NCI-H146 (cell line): ENCODE data around the gene SORCS2.

ENCODE experiments used
- DNase-seq: peaks from one replicate; lab custom pipeline; 2025; lab: John Stamatoyannopoulos, UW

Gene SORCS2

DNA sequence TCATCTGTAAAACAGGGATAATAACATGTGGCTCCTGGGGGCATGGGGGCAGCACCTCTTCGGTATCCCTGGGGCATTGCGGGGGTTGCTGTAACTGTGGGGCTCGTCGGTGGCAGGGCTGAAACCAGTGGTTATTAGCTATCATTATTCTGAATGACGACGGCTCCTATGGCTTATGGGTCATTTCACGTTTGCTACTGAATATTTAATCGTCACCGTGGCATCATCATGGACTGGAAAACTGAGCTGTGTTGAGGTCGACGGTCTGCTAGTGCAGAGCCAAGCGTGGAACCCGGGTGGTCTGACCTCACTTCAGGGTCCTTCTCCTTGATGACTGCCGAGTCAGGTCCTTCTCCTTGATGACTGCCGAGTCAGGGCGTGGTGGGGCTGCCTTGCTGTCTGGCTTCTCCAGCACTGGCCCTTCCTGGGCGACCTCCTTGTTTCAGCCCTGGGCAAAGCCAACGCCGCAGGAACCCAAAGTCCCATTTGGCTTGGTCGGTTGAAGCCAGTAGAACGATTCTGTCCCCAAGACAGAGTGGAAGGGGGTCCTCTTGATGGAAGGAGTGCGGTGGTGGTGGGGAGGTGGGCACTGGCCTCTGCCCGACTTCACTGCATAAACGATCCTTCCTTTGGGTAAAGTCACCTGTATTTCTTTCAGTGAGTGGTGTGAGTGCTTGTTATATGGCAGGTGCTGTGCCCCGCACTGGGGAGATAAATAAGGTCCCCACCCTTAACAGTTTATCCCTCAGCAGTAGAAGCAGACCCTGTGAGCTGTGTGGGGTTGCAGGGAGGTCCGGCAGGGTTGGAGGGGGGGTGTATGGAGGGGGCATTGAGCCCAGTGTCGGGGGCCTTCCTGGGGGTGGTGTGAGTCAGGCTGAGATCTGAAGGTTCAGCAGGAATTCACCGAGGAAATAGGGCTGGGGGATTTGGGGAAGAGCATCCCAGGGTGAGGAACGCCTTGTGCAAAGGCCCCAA lies 201.6 kb downstream of the SORCS2 start:
- no peak for DNase-seq

- no peak for DNase-seq
These were observed 202.5 kb downstream of the SORCS2 start for GRCh38 chr4:7394681-7395451.

GRCh38 chr4:7395645-7396044 lies 203.3 kb downstream of the SORCS2 start:
- no peak for DNase-seq

- DNase-seq = no peak
These were observed 204.0 kb downstream of the SORCS2 start for GRCh38 chr4:7396186-7396910.

DNA sequence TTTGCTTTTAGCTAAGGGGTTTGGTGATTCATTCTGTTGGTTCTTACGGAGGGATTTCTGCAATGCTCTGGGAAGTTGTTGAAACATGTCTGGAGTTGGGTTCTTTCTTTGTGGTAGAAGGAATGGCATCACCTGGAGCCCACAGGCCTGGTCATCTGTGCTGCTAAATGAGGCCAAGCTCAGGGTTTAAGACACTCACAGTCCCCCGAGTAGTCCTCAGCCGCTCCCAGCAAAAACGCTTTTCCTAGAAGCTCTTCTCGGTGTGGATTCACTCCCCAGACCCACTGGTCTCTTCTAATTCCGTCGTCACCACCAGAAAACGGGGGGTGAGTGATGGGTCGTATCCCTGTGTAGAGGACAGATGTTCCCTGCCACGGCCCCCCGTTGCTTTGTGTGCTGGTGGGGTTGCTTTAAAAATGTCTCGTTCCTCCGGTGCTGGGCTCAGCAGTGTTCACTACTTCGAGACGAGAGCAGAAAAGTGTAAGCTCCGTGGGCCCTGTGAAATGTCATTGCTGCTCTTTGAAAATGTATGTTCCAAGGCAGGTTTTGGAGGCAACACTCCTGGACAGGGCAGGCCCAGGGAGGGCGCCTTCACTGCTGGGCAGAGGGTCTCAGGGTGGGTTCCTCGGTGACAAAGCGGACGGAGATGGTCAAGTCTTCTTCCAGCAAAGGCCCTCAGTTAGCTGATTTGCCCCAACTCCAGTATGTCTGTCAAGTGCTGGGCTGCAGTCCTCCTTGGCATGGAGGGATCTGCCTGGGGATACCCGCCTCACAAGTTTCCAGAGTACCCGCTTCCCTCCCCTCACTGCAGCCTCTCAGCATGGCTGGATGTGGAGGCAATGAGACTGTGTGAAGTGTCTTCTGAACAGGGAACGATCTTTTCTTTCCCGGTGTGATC lies 205.1 kb downstream of the SORCS2 start:
- DNase-seq = no peak

GRCh38 chr4:7398104-7398423 lies 205.7 kb downstream of the SORCS2 start:
- DNase-seq = no peak

- DNase-seq = no peak
These were observed 206.6 kb downstream of the SORCS2 start for GRCh38 chr4:7398788-7399439.

DNA sequence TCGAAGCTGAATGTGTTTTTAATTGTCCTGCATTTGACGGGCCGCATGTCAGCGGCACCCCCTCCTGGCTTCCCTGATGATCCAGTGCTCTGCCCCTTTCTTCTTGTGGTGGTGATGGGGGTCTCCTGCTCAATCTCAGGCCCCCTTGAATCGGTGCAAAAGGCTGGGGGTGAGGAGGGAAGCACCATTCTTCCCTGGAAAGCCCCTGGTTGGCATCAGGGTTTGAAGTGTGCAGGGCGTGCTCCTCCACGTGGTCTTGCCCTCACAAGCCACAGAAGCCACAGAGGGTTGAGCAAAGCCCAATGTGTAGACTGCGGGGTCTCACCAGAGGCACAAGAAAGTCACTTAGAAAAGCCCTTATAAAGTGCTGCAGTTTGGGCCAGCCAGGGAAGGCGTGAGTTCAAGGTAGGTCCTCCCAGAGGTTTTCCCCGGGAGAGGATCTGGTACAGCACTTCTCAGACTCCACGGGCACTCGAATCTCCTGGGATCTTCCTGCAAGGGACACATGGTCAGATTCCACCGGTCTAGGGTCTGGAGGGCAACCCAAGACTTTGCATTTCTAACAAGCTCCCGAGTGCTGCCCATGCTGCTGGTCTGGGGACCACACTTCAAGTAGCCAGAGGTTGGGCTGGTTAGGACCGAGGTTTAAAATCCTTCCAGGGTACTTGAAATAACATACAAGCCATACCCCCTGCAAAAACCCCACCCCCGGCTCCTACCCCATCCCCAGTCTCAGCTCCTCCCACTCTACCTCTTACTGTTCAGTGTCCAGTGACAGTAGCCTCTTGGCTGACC lies 207.3 kb downstream of the SORCS2 start:
- DNase-seq = no peak

- DNase-seq = no peak
These were observed 208.4 kb downstream of the SORCS2 start for GRCh38 chr4:7400671-7401298.

- no peak for DNase-seq
These were observed 210.2 kb downstream of the SORCS2 start for GRCh38 chr4:7402526-7402925.

- DNase-seq = no peak
These were observed 210.7 kb downstream of the SORCS2 start for GRCh38 chr4:7403001-7403400.

- no peak for DNase-seq
These were observed 215.8 kb downstream of the SORCS2 start for GRCh38 chr4:7408166-7408565.

DNA sequence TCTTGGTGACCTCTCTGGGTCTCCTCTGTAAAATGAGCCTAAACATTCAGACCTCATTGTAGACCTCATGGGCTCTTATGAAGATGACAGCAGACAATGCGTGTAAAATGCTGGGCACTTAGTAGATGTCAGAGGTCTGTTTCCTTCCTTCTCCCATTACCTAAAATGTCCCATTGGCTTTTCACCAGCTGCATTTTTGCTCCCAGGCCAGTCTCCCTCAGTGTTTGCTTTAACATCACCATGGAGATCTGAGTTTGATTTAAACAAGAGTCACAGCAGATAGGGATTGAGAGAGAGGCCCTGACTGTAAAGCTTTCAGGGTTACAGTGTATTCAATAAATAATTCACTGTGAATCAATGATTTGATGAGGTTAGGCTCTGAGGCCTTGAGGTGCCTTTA lies 218.1 kb downstream of the SORCS2 start:
- DNase-seq = no peak

DNA sequence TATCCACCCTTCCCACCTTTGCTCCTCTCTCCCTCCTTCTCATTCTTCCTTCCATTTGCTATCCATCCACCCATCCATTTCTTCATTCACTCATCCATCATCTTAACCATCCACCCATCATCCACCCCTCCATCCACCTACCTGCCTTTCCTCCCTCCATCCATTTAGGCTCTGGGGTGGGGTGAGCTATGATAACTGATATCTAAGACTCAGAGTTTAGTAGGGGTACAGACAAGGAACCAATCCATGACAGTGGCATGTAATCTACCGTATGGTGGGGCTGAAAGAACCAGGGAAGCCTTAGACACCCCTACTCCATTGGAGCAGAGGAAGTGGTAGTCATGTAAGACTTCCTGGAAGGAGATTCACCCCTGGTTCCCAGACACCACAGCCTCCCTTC lies 219.2 kb downstream of the SORCS2 start:
- no peak for DNase-seq

DNA sequence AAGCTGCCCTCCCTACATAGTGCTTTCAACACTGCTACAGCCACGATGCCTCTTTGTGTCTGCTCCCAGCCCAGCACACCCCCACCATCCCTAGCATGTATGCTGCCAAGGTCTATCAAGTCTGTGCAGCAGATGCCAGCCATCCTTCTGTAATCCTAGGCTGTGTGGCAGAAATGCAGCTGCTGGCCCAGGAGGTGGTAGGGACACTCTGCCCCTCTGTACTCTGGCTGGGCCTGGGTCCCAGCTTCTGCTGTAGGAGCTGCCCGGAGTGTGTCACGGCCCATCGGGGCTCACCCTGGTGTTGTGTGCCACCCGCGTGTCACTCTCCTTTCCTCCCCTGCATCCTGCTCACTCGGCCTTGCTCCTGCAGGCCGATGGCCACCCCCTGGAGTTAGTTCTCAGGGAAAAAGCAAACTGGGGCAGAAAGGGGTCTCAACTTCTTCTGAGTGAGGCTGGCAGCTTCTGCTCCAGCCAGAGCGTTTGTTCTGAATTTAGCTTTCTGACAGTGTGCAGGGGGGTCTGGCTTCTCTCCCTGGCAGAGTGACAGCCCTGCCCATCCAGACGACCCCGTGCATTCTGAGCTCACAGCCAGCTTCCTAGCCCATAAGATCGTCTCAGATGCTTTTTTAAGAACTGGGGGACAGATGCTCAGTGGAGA lies 219.7 kb downstream of the SORCS2 start:
- no peak for DNase-seq

DNA sequence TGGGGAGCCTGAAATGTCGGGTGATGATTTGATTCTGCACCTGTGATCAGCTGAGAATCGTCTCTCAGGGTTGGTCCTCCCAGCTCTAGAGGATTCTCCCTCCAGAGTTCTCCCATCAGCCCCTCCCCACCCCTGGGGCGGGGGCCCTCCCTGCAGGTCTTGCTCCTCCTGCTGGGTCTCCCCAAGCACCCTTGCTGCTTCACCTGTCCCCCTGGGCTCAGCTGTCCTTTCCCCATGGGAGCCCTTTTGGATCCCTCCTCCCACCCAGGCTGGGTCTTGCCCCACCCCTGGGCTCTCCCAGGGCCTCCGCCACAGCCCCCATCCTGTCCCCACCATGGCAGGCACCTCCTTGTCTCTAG lies 220.2 kb downstream of the SORCS2 start:
- DNase-seq = no peak

DNA sequence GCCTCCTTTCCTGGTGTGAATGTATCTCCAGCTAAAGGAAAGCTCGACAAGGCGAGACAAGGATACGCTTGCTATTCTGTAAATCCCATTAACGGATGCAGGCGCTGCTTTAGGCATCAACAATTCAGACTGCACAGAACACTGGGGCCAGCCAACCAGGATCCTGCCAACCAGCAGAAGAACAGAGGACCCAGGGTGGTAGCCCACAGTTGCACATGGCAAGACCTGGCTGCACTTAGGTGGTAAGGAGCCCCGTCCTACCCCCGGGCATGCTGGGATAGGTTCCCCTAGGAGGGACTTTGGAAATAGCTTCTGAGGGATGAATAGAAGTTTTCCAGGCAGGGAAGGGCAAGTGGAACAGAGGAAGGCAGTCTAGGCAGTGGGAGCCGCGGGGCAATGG lies 221.7 kb downstream of the SORCS2 start:
- no peak for DNase-seq

GRCh38 chr4:7414736-7415510 lies 222.6 kb downstream of the SORCS2 start:
- DNase-seq = no peak
